Astrocyte of the cerebellum (primary cell): ENCODE data around the gene CEMIP.

Experiments used
- DNase-seq: peaks from one replicate; pipeline ENCODE4 v3.0.0-alpha.2; 2011; ENCODE audit warnings: low read depth
- H3K4me3 ChIP-seq: 2 replicates; pipeline ENCODE4 v1.5.1; 2011; ENCODE audit warnings: mild to moderate bottlenecking, low read depth, low read length, moderate library complexity
- CTCF ChIP-seq: IDR thresholded peaks from 2 replicates; pipeline ENCODE4 v1.5.1; 2012; ENCODE audit warnings: low read length, low read depth, moderate library complexity, mild to moderate bottlenecking; ENCODE audit errors: missing control alignments
- in situ Hi-C: cut with HindIII; loops from 2 replicates; pipeline ENCODE4 v1.10.0; 2017; ENCODE audit warnings: low sequenced_read_pairs

Gene CEMIP

GRCh38 chr15:80982839-80983238 is 203.7 kb downstream of the CEMIP start:
- TF ChIP-seq CTCF = no peak
- no peak for DNase-seq
- no peak overlapping the region for H3K4me3 ChIP-seq
- in situ Hi-C loops = no loop called here

GRCh38 chr15:80984856-80985255 is 205.7 kb downstream of the CEMIP start:
- no peak for DNase-seq
- in situ Hi-C loops = no loop called here
- no peak for TF ChIP-seq CTCF
- no peak overlapping the region for H3K4me3 ChIP-seq

GRCh38 chr15:80985981-80986380 is 206.8 kb downstream of the CEMIP start:
- DNase-seq = no peak
- TF ChIP-seq CTCF = no peak
- in situ Hi-C loops = no loop called here
- H3K4me3 ChIP-seq = no peak overlapping the region

GRCh38 chr15:80986487-80986886 is 207.3 kb downstream of the CEMIP start:
- no peak overlapping the region for H3K4me3 ChIP-seq
- DNase-seq = no peak
- in situ Hi-C loops = no loop called here
- TF ChIP-seq CTCF = no peak

GRCh38 chr15:80988148-80988796 is 209.1 kb downstream of the CEMIP start:
- no peak for TF ChIP-seq CTCF
- H3K4me3 ChIP-seq = peak overlapping the region; percentile 91
- DNase-seq = no peak
- in situ Hi-C loops = no loop called here

GRCh38 chr15:80989081-80989517 is 209.9 kb downstream of the CEMIP start:
- DNase-seq = no peak
- in situ Hi-C loops = no loop called here
- TF ChIP-seq CTCF = no peak
- peak overlapping the region; percentile 91 for H3K4me3 ChIP-seq
